Adipocyte (in vitro differentiated cells): ENCODE data around the gene TRPM5.

Experiments used
- DNase-seq: peaks from one replicate; pipeline ENCODE4 v3.0.0-alpha.2; 2015; ENCODE audit warnings: low read depth
- H3K27me3 ChIP-seq: replicated peaks from 2 replicates; pipeline ENCODE4 v1.7.0; 2013; ENCODE audit warnings: mild to moderate bottlenecking, low read length, moderate library complexity; ENCODE audit not compliant: control insufficient read depth, insufficient read depth
- H3K36me3 ChIP-seq: 2 replicates; pipeline ENCODE4 v1.7.0; 2013; ENCODE audit warnings: low read length, mild to moderate bottlenecking, moderate library complexity; ENCODE audit not compliant: control insufficient read depth, insufficient read depth, severe bottlenecking
- H3K4me1 ChIP-seq: 2 replicates; pipeline ENCODE4 v1.7.0; 2013; ENCODE audit warnings: mild to moderate bottlenecking, low read length, moderate library complexity; ENCODE audit not compliant: control insufficient read depth, insufficient read depth
- H3K4me3 ChIP-seq: 2 replicates; pipeline ENCODE4 v1.7.0; 2013; ENCODE audit warnings: mild to moderate bottlenecking, low read length, moderate library complexity
- H3K9ac ChIP-seq: 2 replicates; pipeline ENCODE4 v1.7.0; 2013; ENCODE audit warnings: mild to moderate bottlenecking, low read length, moderate library complexity
- H3K9me3 ChIP-seq: 2 replicates; pipeline ENCODE4 v1.7.0; 2013; ENCODE audit warnings: mild to moderate bottlenecking, low read length, moderate library complexity; ENCODE audit not compliant: control insufficient read depth

The TRPM5 gene

GRCh38 chr11:2421996-2422395 is 22.3 kb downstream of the TRPM5 start:
- Histone ChIP-seq H3K9ac (no peak overlapping the region), H3K4me3 (no peak overlapping the region), H3K27me3 (peaks cover 33% of the 10 kb centered on the region), H3K36me3 (no peaks in the 10 kb centered on the region), H3K9me3 (no peaks in the 10 kb centered on the region), H3K4me1 (no peaks in the 10 kb centered on the region)
- no peak for DNase-seq

GRCh38 chr11:2421226-2421994 is 22.9 kb downstream of the TRPM5 start:
- H3K4me3 ChIP-seq: no peak overlapping the region
- H3K9ac ChIP-seq: no peak overlapping the region
- no peaks in the 10 kb centered on the region for H3K4me1 ChIP-seq
- H3K9me3 ChIP-seq: no peaks in the 10 kb centered on the region
- H3K36me3 ChIP-seq: no peaks in the 10 kb centered on the region
- no peak for DNase-seq
- H3K27me3 ChIP-seq: peaks cover 33% of the 10 kb centered on the region

- DNase-seq: peak; percentile 92
- Histone ChIP-seq H3K9me3 (no peaks in the 10 kb centered on the region), H3K9ac (no peak overlapping the region)
Measured at GRCh38 chr11:2420502-2421225, 23.6 kb downstream of the TRPM5 start.

GRCh38 chr11:2419638-2420501 is 24.4 kb downstream of the TRPM5 start:
- Histone ChIP-seq H3K9ac (no peak overlapping the region), H3K4me3 (no peak overlapping the region), H3K9me3 (no peaks in the 10 kb centered on the region), H3K4me1 (no peaks in the 10 kb centered on the region), H3K27me3 (peaks cover 25% of the 10 kb centered on the region), H3K36me3 (no peaks in the 10 kb centered on the region)
- DNase-seq: peak; percentile 89

More at GRCh38 chr11:2420502-2421225, 23.6 kb downstream of the TRPM5 start:
- Histone ChIP-seq H3K36me3 (no peaks in the 10 kb centered on the region), H3K4me3 (no peak overlapping the region), H3K4me1 (no peaks in the 10 kb centered on the region), H3K27me3 (peaks cover 30% of the 10 kb centered on the region)

- Histone ChIP-seq H3K36me3 (no peaks in the 10 kb centered on the region), H3K9ac (no peak overlapping the region), H3K4me1 (no peaks in the 10 kb centered on the region), H3K4me3 (no peak overlapping the region), H3K9me3 (no peaks in the 10 kb centered on the region), H3K27me3 (peaks cover 16% of the 10 kb centered on the region)
- DNase-seq: no peak
Measured at GRCh38 chr11:2418693-2419360, 25.5 kb downstream of the TRPM5 start.

GRCh38 chr11:2417856-2418692 is 26.2 kb downstream of the TRPM5 start:
- Histone ChIP-seq H3K9ac (no peak overlapping the region), H3K27me3 (peaks cover 10% of the 10 kb centered on the region), H3K36me3 (no peaks in the 10 kb centered on the region), H3K9me3 (no peaks in the 10 kb centered on the region), H3K4me3 (no peak overlapping the region), H3K4me1 (no peaks in the 10 kb centered on the region)
- DNase-seq: no peak

- Histone ChIP-seq H3K9ac (no peak overlapping the region), H3K9me3 (no peaks in the 10 kb centered on the region), H3K4me3 (no peak overlapping the region), H3K36me3 (no peaks in the 10 kb centered on the region), H3K27me3 (peaks cover 8% of the 10 kb centered on the region), H3K4me1 (no peaks in the 10 kb centered on the region)
- no peak for DNase-seq
Measured at GRCh38 chr11:2416765-2417164, 27.5 kb downstream of the TRPM5 start.

GRCh38 chr11:2415601-2416380 is 28.5 kb downstream of the TRPM5 start:
- Histone ChIP-seq H3K4me3 (no peak overlapping the region), H3K9ac (no peak overlapping the region), H3K4me1 (no peaks in the 10 kb centered on the region), H3K27me3 (peaks cover 4% of the 10 kb centered on the region), H3K9me3 (no peaks in the 10 kb centered on the region), H3K36me3 (no peaks in the 10 kb centered on the region)
- DNase-seq: no peak

- H3K27me3 ChIP-seq: peaks cover 3% of the 10 kb centered on the region
- no peaks in the 10 kb centered on the region for H3K36me3 ChIP-seq
Measured at GRCh38 chr11:2415171-2415570, 29.1 kb downstream of the TRPM5 start.

GRCh38 chr11:2414616-2415015 is 29.7 kb downstream of the TRPM5 start:
- Histone ChIP-seq H3K4me3 (no peak overlapping the region), H3K9ac (no peak overlapping the region)
- DNase-seq: no peak

More at GRCh38 chr11:2415171-2415570, 29.1 kb downstream of the TRPM5 start:
- no peak overlapping the region for H3K9ac ChIP-seq
- H3K4me1 ChIP-seq: no peaks in the 10 kb centered on the region
- no peaks in the 10 kb centered on the region for H3K9me3 ChIP-seq
- no peak for DNase-seq
- H3K4me3 ChIP-seq: no peak overlapping the region

More at GRCh38 chr11:2414616-2415015, 29.7 kb downstream of the TRPM5 start:
- no peaks in the 10 kb centered on the region for H3K9me3 ChIP-seq
- H3K36me3 ChIP-seq: no peaks in the 10 kb centered on the region
- no peaks in the 10 kb centered on the region for H3K4me1 ChIP-seq
- H3K27me3 ChIP-seq: peaks cover 6% of the 10 kb centered on the region
